ENCODE measurements around the gene PSMB11.
"Not testable (repeated sequence)": the region's sequence is repeated elsewhere in the genome, so short reads cannot be mapped to it uniquely, and the experiment has no call there.

DNA sequence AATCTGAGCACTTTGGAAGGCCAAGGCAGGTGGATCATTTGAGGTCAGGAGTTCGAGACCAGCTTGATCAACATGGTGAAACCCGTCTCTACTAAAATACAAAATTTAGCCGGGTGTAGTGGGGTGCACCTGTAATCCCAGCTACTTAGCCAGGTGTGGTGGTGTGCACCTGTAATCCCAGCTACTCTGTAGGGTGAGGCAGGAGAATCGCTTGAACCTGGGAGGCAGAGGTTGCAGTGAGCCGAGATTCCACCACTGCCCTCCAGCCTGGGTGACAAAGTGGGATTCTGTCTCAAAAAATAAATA is 28.3 kb upstream of the PSMB11 start:
- not testable (repeated sequence) for TF ChIP-seq POLR2A (IDR thresholded peaks at IDR 0.05; ENCODE audit: low read depth, low read length); POLR2AphosphoS5 (IDR thresholded peaks at IDR 0.05; ENCODE audit: low read depth, low read length); TAF1 (IDR thresholded peaks at IDR 0.05; ENCODE audit: borderline replicate concordance, low read depth, low read length)

Data from GM12892 (cell line).